Measurements from ENCODE around the gene CA12. TPM values are rescaled to one million over a fixed set of nuclear protein-coding genes. Genes with fewer than 3 reads are reported as not detected.
"Not testable (repeated sequence)": the region's sequence is repeated elsewhere in the genome, so short reads cannot be mapped to it uniquely, and the experiment has no call there.

CA12 gene
- total RNA-seq, 2 donors from 2014 or later, result 1.3 to 5.5 TPM

DNA sequence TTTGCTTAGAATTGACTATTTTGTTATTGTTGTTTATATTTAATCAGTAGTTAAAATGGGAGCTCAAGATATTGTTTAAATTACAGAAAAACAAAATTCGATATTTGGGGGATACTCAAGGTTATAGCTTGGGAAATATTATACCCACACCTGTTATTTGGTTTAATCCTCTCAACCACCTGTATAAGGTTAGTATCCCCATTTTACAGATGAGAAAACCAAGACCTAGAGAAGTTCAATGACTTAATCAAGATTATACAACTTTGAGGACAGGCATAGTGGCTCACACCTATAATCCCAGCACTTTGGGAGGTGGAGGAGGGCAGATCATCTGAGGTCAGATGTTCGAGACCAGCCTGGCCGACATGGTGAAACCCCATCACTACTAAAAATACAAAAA lies 39.8 kb upstream of the CA12 start:
- no peaks in the 10 kb centered on the region for H3K4me1 ChIP-seq
- no peak for DNase-seq (ENCODE audit: low spot score)
- H3K27me3 ChIP-seq, result no peaks in the 10 kb centered on the region
- no peaks in the 10 kb centered on the region for H3K36me3 ChIP-seq
- H3K27ac ChIP-seq, result no peak overlapping the region
- peaks cover 0 to 7% of the 10 kb centered on the region in 2 donors for H3K9me3 ChIP-seq
- TF ChIP-seq, protein P1, sequence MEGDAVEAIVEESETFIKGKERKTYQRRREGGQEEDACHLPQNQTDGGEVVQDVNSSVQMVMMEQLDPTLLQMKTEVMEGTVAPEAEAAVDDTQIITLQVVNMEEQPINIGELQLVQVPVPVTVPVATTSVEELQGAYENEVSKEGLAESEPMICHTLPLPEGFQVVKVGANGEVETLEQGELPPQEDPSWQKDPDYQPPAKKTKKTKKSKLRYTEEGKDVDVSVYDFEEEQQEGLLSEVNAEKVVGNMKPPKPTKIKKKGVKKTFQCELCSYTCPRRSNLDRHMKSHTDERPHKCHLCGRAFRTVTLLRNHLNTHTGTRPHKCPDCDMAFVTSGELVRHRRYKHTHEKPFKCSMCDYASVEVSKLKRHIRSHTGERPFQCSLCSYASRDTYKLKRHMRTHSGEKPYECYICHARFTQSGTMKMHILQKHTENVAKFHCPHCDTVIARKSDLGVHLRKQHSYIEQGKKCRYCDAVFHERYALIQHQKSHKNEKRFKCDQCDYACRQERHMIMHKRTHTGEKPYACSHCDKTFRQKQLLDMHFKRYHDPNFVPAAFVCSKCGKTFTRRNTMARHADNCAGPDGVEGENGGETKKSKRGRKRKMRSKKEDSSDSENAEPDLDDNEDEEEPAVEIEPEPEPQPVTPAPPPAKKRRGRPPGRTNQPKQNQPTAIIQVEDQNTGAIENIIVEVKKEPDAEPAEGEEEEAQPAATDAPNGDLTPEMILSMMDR (IDR thresholded peaks at IDR 0.05), result no peak
- no peak overlapping the region for H3K4me3 ChIP-seq

DNA sequence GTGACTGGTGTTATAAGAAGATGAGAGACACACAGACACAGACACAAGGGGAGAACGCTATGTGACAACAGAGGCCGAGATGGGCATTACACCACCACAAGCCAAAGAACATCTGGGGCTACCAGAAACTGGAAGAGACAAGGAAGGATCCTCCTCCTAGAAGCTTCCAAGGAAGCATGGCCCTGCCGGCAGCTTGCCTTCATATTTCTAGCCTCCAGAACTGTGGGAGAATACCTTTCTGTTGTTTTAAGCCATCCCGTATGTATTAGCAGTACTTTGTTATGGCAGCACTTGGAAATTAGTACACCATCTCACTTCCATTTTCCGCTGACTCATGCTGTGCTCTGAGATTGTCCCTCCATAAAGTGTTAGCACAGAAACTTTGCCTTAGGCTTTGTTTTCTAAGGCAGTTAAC lies 38.7 kb upstream of the CA12 start:
- Histone ChIP-seq H3K9me3 (no peaks in the 10 kb centered on the region), H3K27ac (no peak overlapping the region), H3K36me3 (no peaks in the 10 kb centered on the region), H3K27me3 (no peaks in the 10 kb centered on the region), H3K4me1 (no peaks in the 10 kb centered on the region), H3K4me3 (no peak overlapping the region)
- no peak for DNase-seq (ENCODE audit: low spot score)
- TF ChIP-seq, protein P1 (IDR thresholded peaks at IDR 0.05), result no peak

DNA sequence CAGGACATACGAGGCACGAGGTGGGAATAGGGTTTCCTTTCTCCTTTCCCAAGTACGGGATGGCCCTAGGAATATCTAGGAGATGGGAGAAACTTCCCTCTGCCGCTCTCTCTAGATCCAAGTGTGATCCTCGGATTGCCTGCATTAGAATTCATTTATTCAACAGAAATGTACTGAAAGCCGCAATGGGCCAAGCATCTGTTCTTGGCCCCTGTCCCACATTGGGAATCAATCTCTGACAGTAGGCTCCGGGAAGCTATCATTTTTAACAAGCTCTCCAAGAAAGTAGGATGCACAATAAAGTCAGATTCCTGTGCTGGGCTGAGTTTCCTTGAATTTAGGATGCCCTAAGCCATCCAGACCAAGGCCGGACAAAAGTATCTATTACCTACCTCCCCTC lies 37.2 kb upstream of the CA12 start:
- no peaks in the 10 kb centered on the region for H3K9me3 ChIP-seq
- H3K36me3 ChIP-seq, result no peaks in the 10 kb centered on the region
- DNase-seq (ENCODE audit: low spot score), result no peak
- H3K27me3 ChIP-seq, result no peaks in the 10 kb centered on the region
- TF ChIP-seq, protein P1 (IDR thresholded peaks at IDR 0.05), result no peak
- no peak overlapping the region for H3K27ac ChIP-seq
- no peaks in the 10 kb centered on the region for H3K4me1 ChIP-seq
- no peak overlapping the region for H3K4me3 ChIP-seq

DNA sequence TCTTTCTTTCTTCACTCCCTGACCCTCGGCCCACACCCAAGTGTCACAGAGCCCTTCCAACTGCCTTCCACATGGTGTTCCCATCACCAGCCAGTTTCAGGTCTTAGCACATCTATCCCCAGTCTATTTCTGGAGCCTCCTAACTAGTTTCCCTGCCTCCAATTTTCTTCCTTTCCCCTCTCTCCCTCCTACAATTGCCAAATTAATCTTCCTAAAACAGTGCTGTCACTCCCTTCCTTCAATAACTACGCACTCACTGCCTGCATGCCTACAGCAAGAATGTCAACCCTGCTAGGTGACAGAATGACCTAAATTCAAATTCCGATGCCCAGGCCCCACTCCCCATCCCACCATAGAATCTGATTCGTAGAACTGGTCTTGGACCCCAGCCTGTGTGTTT lies 36.1 kb upstream of the CA12 start:
- Histone ChIP-seq H3K27me3 (no peaks in the 10 kb centered on the region), H3K4me1 (no peaks in the 10 kb centered on the region), H3K4me3 (no peak overlapping the region), H3K9me3 (no peaks in the 10 kb centered on the region), H3K36me3 (no peaks in the 10 kb centered on the region), H3K27ac (no peak overlapping the region)
- TF ChIP-seq, protein P1 (IDR thresholded peaks at IDR 0.05), result no peak
- peak; percentile 42 for DNase-seq (ENCODE audit: low spot score)

DNA sequence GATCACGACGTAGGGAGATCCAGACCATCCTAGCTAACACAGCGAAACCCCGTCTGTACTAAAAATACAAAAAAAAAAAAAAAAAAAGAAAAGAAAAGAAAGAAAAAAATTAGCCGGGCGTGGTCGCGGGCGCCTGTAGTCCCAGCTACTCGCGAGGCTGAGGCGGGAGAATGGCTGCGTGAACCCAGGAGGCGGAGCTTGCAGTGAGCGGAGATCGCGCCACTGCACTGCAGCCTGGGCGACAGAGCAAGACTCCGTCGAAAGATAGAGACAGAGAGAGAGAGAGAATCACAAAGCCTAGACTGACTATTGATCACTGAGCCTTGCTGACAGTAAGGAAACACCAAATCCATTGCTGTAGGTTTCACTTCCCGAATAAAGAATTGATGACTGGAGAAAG lies 35.6 kb upstream of the CA12 start:
- not testable (repeated sequence) for H3K4me1 ChIP-seq, H3K4me3 ChIP-seq, H3K27me3 ChIP-seq, H3K27ac ChIP-seq, H3K9me3 ChIP-seq, H3K36me3 ChIP-seq
- DNase-seq (ENCODE audit: low spot score), result peak; percentile 28

DNA sequence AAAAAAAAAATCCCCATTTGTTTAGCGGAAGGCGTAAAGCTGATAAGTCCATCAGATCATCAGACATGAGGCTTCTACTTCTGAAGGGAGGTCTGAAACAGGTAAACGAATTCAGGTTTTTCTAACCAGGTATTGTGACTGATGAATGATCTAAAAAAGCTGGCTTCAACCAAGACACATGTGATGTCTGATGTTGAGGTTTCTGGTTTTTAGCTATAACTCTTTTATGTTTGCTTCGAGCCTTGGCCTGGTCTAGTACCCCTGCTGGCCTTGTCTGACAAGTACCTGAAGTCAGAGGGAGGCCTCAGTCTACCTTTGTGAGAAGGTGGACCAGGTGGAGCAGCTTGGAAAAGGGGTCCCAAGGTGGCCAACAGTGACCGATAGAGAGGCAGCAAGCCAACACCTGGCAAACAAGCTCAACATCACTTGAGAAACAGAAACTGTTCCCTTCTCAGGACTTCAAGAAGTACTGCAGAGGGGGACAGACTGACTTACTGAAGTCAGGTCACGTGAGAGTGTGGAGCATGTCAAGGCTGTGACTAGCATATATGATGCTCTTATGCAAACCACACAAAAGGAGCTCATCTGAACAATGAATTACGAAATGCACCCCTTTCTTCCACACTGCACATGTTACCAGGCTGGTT lies 33.0 kb upstream of the CA12 start:
- no peaks in the 10 kb centered on the region for H3K9me3 ChIP-seq
- H3K27ac ChIP-seq, result no peak overlapping the region
- DNase-seq (ENCODE audit: low spot score), result peak; percentile 21
- TF ChIP-seq, protein P1 (IDR thresholded peaks at IDR 0.05), result no peak
- H3K4me3 ChIP-seq, result no peak overlapping the region
- H3K4me1 ChIP-seq, result no peaks in the 10 kb centered on the region
- H3K36me3 ChIP-seq, result no peaks in the 10 kb centered on the region
- H3K27me3 ChIP-seq, result no peaks in the 10 kb centered on the region

Measured in right atrium auricular region (tissue), 2 donors.